Choroid plexus epithelial cell (primary cell): Measurements from ENCODE around the gene NRL.

Experiments
- DNase-seq: peaks from one replicate; pipeline ENCODE4 v3.0.0-alpha.2; 2010; ENCODE audit warnings: low read depth
- H3K4me3 ChIP-seq: 2 replicates; pipeline ENCODE4 v1.5.1; 2011; ENCODE audit warnings: low read depth, mild to moderate bottlenecking, control low read depth, low read length, moderate library complexity
- TF ChIP-seq, protein P1 (sequence below): conservative IDR thresholded peaks from 2 replicates; pipeline ENCODE4 v1.5.1; 2011; ENCODE audit warnings: low read depth, mild to moderate bottlenecking, control low read depth, inconsistent platforms, low read length, moderate library complexity

Gene NRL

DNA sequence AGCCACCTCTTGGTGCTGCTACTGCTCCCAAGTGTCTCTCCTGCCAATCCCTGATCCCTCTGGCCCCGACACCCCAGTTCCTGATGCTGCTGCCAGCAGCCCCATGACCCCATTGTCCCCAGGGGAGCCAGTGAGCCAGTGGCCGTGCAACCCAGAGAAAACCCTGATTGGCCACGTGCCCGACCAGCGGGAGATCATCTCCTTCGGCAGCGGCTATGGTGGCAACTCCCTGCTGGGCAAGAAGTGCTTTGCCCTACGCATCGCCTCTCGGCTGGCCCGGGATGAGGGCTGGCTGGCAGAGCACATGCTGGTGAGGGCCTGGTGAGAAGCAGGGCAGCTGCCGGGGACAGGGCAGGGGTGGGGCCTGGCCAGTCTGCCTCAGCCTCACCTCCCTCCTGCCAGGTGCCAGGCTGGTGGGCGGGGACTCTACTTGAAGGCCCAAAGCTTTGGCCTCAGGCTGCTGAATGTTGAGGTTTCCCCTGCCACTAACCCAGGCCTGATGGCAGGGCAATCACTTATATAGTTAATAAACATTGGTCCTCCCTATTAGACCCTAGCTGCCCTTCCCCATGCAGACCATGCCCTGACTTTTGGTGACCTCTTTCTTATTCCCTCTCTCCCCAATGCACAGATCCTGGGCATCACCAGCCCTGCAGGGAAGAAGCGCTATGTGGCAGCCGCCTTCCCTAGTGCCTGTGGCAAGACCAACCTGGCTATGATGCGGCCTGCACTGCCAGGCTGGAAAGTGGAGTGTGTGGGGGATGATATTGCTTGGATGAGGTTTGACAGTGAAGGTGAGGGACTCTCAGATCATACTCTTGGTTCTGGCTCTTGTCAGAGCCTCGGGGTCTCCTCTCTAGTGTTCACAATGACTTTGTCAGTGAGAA is 15.6 kb downstream of the NRL start:
- H3K4me3 ChIP-seq, result no peak overlapping the region
- TF ChIP-seq, protein P1, sequence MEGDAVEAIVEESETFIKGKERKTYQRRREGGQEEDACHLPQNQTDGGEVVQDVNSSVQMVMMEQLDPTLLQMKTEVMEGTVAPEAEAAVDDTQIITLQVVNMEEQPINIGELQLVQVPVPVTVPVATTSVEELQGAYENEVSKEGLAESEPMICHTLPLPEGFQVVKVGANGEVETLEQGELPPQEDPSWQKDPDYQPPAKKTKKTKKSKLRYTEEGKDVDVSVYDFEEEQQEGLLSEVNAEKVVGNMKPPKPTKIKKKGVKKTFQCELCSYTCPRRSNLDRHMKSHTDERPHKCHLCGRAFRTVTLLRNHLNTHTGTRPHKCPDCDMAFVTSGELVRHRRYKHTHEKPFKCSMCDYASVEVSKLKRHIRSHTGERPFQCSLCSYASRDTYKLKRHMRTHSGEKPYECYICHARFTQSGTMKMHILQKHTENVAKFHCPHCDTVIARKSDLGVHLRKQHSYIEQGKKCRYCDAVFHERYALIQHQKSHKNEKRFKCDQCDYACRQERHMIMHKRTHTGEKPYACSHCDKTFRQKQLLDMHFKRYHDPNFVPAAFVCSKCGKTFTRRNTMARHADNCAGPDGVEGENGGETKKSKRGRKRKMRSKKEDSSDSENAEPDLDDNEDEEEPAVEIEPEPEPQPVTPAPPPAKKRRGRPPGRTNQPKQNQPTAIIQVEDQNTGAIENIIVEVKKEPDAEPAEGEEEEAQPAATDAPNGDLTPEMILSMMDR, result no peak
- DNase-seq, result no peak

DNA sequence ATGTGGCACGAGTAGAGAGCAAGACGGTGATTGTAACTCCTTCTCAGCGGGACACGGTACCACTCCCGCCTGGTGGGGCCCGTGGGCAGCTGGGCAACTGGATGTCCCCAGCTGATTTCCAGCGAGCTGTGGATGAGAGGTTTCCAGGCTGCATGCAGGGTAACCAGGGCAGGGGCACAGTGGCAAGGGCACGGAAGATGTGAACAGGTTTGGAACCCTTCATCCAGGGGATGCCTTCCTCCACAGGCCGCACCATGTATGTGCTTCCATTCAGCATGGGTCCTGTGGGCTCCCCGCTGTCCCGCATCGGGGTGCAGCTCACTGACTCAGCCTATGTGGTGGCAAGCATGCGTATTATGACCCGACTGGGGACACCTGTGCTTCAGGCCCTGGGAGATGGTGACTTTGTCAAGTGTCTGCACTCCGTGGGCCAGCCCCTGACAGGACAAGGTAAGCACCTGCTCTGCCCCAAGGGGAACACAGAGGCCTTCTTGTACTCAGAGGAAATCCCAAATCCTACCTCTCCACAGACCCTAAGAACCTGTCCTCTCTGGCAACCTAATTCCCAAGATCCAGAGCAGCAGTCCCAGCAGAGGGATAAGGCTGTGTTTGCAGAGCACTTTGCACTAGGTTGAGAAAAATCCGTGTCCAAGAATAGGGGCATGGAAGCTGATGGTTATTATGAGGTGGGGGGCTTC is 16.4 kb downstream of the NRL start:
- H3K4me3 ChIP-seq, result no peak overlapping the region
- TF ChIP-seq, protein P1, result no peak

DNA sequence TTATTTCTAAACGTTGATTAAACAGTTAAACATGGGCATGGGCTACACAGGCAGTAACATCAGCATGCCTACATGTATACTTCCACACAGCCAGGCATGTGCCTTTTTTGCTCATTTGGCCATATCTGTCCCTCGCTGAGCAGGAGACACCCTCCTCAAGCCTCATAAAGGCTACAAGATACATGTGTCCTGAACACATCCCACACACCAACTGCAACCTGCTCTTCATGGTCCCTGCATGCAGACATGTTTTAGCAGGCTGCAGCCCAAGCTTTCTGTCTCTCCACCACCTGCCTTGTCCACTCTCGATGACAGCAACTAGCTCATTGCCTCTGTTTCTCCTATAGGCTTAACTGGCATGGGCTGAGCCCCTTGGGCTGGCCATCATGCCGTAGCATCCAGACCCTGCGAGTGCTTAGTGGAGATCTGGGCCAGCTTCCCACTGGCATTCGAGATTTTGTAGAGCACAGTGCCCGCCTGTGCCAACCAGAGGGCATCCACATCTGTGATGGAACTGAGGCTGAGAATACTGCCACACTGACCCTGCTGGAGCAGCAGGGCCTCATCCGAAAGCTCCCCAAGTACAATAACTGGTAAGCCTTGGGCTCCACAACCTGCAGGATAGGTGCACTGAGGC is 18.1 kb downstream of the NRL start:
- no peak overlapping the region for H3K4me3 ChIP-seq
- TF ChIP-seq, protein P1, result no peak
- DNase-seq, result no peak

More for the DNA sequence above, 16.4 kb downstream of the NRL start:
- no peak for DNase-seq

DNA sequence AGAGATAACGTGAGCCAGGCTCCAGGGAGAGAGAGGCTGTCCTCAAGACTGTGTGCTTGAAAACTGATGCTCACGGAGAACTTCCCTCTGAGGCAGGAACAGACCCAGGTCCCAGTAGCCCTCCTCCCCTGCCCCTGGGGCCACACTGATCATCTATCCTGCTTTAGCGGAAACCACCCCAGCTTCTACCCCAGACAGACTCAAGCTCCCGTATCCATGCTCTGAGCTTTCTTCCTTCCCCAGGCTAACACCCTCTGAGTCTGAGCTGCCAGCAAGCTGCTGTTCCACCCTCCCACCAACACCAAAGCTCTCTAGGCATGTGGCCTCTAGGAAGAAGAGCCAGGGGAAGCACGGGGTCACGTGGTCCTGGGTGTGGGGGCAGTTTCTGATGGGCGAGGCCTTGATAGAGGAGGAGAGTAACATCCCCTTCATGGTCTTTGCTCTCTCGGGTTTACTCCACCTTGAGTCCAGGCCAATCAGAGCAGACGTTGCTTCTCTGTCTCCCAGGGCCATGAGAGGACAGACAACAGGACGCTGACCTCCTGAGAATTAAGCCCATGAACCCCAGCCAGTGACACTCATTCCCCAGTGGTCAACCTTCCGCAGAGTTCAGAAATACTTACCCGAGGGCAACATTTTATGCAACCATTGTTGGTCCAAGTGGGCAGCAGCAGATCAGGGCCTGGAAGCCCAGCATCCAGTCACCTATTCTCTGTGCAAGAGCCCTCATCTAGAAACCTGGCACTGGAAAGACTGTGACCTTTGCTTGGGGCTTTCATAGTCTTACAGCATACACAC is 19.3 kb downstream of the NRL start:
- peak; percentile 38 for DNase-seq
- TF ChIP-seq, protein P1, result no peak
- peak overlapping the region; percentile 89 for H3K4me3 ChIP-seq

DNA sequence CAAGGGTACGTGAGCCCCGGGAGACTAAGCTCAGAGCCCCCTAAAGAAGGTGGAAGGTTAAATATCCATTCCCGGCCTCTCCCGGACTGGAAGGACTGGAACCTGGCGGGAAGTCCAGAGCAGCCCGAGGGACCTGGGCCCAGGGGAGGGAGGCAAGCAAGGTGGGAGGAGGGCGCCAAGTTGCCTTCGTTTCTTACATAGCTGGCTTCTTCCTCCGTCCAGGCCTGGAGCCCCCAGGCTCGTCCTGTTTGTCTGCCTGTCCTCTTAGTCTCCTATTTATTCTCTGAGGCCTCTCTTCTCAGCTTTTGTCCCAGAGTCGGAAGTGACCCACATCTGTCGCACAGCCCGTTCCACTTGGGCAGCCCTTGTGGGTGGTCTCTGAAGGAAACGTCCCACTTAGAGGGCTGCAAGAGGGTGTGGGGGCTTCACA is 19.9 kb downstream of the NRL start:
- TF ChIP-seq, protein P1, result no peak
- DNase-seq, result peak; percentile 23
- H3K4me3 ChIP-seq, result peak overlapping the region; percentile 89
